C4-2B (cell line): ENCODE measurements around the gene SLC8A2.

Experiments used
- H3K27ac ChIP-seq: fragments of 450-650 bp; 2 replicates; pipeline ENCODE4 v1.5.1; 2017
- CTCF ChIP-seq: fragments of 450-650 bp; conservative IDR thresholded peaks from 2 replicates; pipeline ENCODE4 v1.5.1; 2017; ENCODE audit warnings: mild to moderate bottlenecking
- ZFX ChIP-seq: fragments of 450-650 bp; IDR thresholded peaks from 2 replicates; pipeline ENCODE4 v1.6.1; 2017

The SLC8A2 gene

GRCh38 chr19:47434088-47434487, 37.6 kb downstream of the SLC8A2 start:
- H3K27ac ChIP-seq: no peak overlapping the region
- TF ChIP-seq CTCF (no peak), ZFX (no peak)

- no peak overlapping the region for H3K27ac ChIP-seq
- TF ChIP-seq CTCF: no peak
- TF ChIP-seq ZFX: no peak
These were observed 38.6 kb downstream of the SLC8A2 start for GRCh38 chr19:47433121-47433520.

- TF ChIP-seq CTCF (no peak), ZFX (no peak)
- H3K27ac ChIP-seq: no peak overlapping the region
These were observed 39.2 kb downstream of the SLC8A2 start for GRCh38 chr19:47432499-47432898.

GRCh38 chr19:47432091-47432490, 39.6 kb downstream of the SLC8A2 start:
- H3K27ac ChIP-seq: no peak overlapping the region
- TF ChIP-seq ZFX (no peak), CTCF (no peak)

- H3K27ac ChIP-seq: no peak overlapping the region
These were observed 41.5 kb downstream of the SLC8A2 start for GRCh38 chr19:47430041-47430802.

GRCh38 chr19:47429140-47429793, 42.4 kb downstream of the SLC8A2 start:
- no peak for TF ChIP-seq ZFX
- TF ChIP-seq CTCF: no peak
- H3K27ac ChIP-seq: no peak overlapping the region

More at GRCh38 chr19:47430041-47430802, 41.5 kb downstream of the SLC8A2 start:
- TF ChIP-seq CTCF: no peak
- no peak for TF ChIP-seq ZFX

GRCh38 chr19:47428177-47428894, 43.4 kb downstream of the SLC8A2 start:
- no peak overlapping the region for H3K27ac ChIP-seq
- TF ChIP-seq ZFX (no peak), CTCF (no peak)
